B cell (primary cell): ENCODE results near the gene ACO1. TPM values are rescaled to one million over a fixed set of nuclear protein-coding genes. Genes with fewer than 3 reads are reported as not detected.

Experiments used
- ATAC-seq: fragments of 200-7000 bp; cut with Tn5 transposase; one replicate; pipeline ENCODE4 v1.10.0; 2021; ENCODE audit warnings: low read depth, mild to moderate bottlenecking, moderate number of reproducible peaks, moderate library complexity
- CTCF ChIA-PET: fragments of 350-600 bp; sonication (Branson Sonifier 250); formaldehyde crosslinking; loops from one replicate; lab custom pipeline; 2021; ENCODE audit warnings: antibody characterized with exemption, inconsistent platforms; lab: Charles Lee
- POLR2A ChIA-PET: fragments of 350-600 bp; sonication (Branson Sonifier 250); formaldehyde crosslinking; loops from one replicate; lab custom pipeline; 2021; ENCODE audit warnings: antibody characterized with exemption; lab: Charles Lee
- DNase-seq: peaks from one replicate; pipeline ENCODE4 v3.0.0; 2013
- H2AFZ ChIP-seq: 2 replicates; pipeline ENCODE4 v1.6.1; 2012; ENCODE audit warnings: mild to moderate bottlenecking, low read depth, low read length; ENCODE audit not compliant: insufficient read depth, poor library complexity, severe bottlenecking
- H3K27ac ChIP-seq, 2 donors: 1 replicate in 1 of 2; 2 replicates in 1 of 2; pipeline ENCODE4 v1.5.1; 2012 to 2013; ENCODE audit warnings: low read length in 2 of 2, mild to moderate bottlenecking in 2 of 2, moderate library complexity in 1 of 2
- H3K27me3 ChIP-seq, 4 experiments: fragments of 200-600 bp in 1 of 4; sonication (generic) in 1 of 4; replicated peaks in 1 of 4; 1 replicate in 2 of 4; 2 replicates in 2 of 4; pipeline versions ENCODE4 v1.6.1 to v1.7.0; 2013 to 2016; ENCODE audit warnings: low read length in 3 of 4, mild to moderate bottlenecking in 2 of 4, mixed read lengths in 1 of 4, moderate library complexity in 1 of 4; ENCODE audit not compliant: insufficient read depth in 4 of 4, control insufficient read depth in 3 of 4; ENCODE audit errors: control extremely low read depth in 1 of 4
- H3K36me3 ChIP-seq, 2 experiments: replicated peaks in 1 of 2; 1 replicate in 1 of 2; 2 replicates in 1 of 2; pipeline versions ENCODE4 v1.6.1 to v1.7.1; 2013; ENCODE audit warnings: low read length in 1 of 2; ENCODE audit not compliant: insufficient read depth in 2 of 2, control insufficient read depth in 1 of 2; ENCODE audit errors: control extremely low read depth in 1 of 2, extremely low read depth in 1 of 2
- H3K4me1 ChIP-seq, 2 donors: fragments of 200-600 bp in 1 of 2; sonication (generic) in 1 of 2; 1 replicate in 1 of 2; 2 replicates in 1 of 2; pipeline versions ENCODE4 v1.5.1 to v1.6.1; 2013 to 2017; ENCODE audit warnings: low read length in 2 of 2; ENCODE audit not compliant: control insufficient read depth in 2 of 2, insufficient read depth in 2 of 2
- H3K4me2 ChIP-seq: replicated peaks from 2 replicates; pipeline ENCODE3; 2012; ENCODE audit warnings: mild to moderate bottlenecking, low read depth, low read length; ENCODE audit not compliant: poor library complexity, severe bottlenecking
- H3K4me3 ChIP-seq, 5 experiments: fragments of 200-600 bp in 1 of 5; sonication (generic) in 1 of 5; 1 replicate in 3 of 5; 2 replicates in 2 of 5; pipeline versions ENCODE4 v1.5.1 to v1.7.0; 2011 to 2016; ENCODE audit warnings: low read length in 4 of 5, mild to moderate bottlenecking in 4 of 5, low read depth in 2 of 5, control low read depth in 1 of 5, moderate library complexity in 1 of 5; ENCODE audit not compliant: insufficient read depth in 1 of 5; ENCODE audit errors: control extremely low read depth in 1 of 5, extremely low read depth in 1 of 5
- H3K79me2 ChIP-seq: fragments of 200-600 bp; sonication (generic); one replicate; pipeline ENCODE4 v1.6.0; 2016; ENCODE audit warnings: low read length; ENCODE audit not compliant: control insufficient read depth, insufficient read depth
- H3K9ac ChIP-seq: fragments of 200-600 bp; sonication (generic); 2 replicates; pipeline ENCODE4 v1.6.1; 2017; ENCODE audit warnings: mild to moderate bottlenecking, low read length, moderate library complexity
- H3K9me3 ChIP-seq, 3 donors: one replicate each; pipeline versions ENCODE4 v1.6.1 to v1.7.1; 2013; ENCODE audit warnings: low read length in 2 of 3; ENCODE audit not compliant: control insufficient read depth in 2 of 3, insufficient read depth in 1 of 3; ENCODE audit errors: control extremely low read depth in 1 of 3
- H4K20me1 ChIP-seq: 2 replicates; pipeline ENCODE4 v1.6.0; 2012; ENCODE audit warnings: mild to moderate bottlenecking, low read length; ENCODE audit not compliant: insufficient read depth, control insufficient read depth, poor library complexity, severe bottlenecking
- H3K27ac Mint-ChIP-seq: one replicate; pipeline ENCODE4 v1.8.0; 2021; ENCODE audit warnings: mixed read lengths
- H3K27me3 Mint-ChIP-seq: one replicate; pipeline ENCODE4 v1.8.0; 2021; ENCODE audit warnings: mixed read lengths
- H3K4me1 Mint-ChIP-seq: one replicate; pipeline ENCODE4 v1.8.0; 2021; ENCODE audit warnings: mixed read lengths
- H3K4me3 Mint-ChIP-seq: one replicate; pipeline ENCODE4 v1.8.0; 2021; ENCODE audit warnings: mixed read lengths
- H3K9me3 Mint-ChIP-seq: one replicate; pipeline ENCODE4 v1.8.0; 2022; ENCODE audit warnings: mixed read lengths; ENCODE audit not compliant: insufficient read depth
- CTCF ChIP-seq: fragments of 200-600 bp; IDR thresholded peaks from one replicate; pipeline ENCODE4 v1.8.0; 2022; ENCODE audit warnings: antibody characterized with exemption, mild to moderate bottlenecking
- EZH2 ChIP-seq: IDR thresholded peaks from 2 replicates; pipeline ENCODE4 v1.6.1; 2012; ENCODE audit warnings: borderline replicate concordance, low read depth, mild to moderate bottlenecking, moderate library complexity, low read length; ENCODE audit not compliant: insufficient read depth, poor library complexity, severe bottlenecking
- WGBS: methylation state at CpG from one replicate; pipeline ENCODE4 v1.1.5; 2013; ENCODE audit warnings: missing lambda C conversion rate; ENCODE audit not compliant: insufficient coverage; 5-methylcytosine and 5-hydroxymethylcytosine counted together
- intact Hi-C: fragments of 100-400 bp; cut with micrococcal nuclease; formaldehyde crosslinking; loops from one replicate; pipeline ENCODE4 v1.10.0; 2022
- polyA plus RNA-seq: library from polyadenylated mRNA; depleted of rRNA; stranded (reverse); fragments of >200 nt; gene quantifications from 2 replicates; pipeline ENCODE4 v1.2.3, GENCODE V29; 2012
- total RNA-seq, 2 donors: library from RNA; stranded (reverse); fragments of 120-200 nt in 1 of 2; gene quantifications; 1 replicate in 1 of 2; 2 replicates in 1 of 2; pipeline versions ENCODE4 v1.2.3 to v1.2.4, GENCODE V29; 2013 to 2022

ACO1 gene
- total and polyA plus RNA-seq, 2 donors (not counting 1 experiment from before 2014, with no cell fraction given) = 1.6 to 9.1 TPM

- no peak overlapping the region for H3K27ac Mint-ChIP-seq
- ATAC-seq = no peak
Measured at GRCh38 chr9:32455738-32456137, 71.3 kb downstream of the ACO1 start.

GRCh38 chr9:32456564-32456963, 72.1 kb downstream of the ACO1 start:
- Histone ChIP-seq H2AFZ (no peak overlapping the region), H4K20me1 (no peaks in the 10 kb centered on the region), H3K9ac (no peak overlapping the region), H3K4me3 (no peak overlapping the region), H3K4me1 (no peaks in the 10 kb centered on the region), H3K27me3 (no peaks in the 10 kb centered on the region), H3K36me3 (peaks cover 3 to 71% of the 10 kb centered on the region in 2 experiments), H3K4me2 (no peak overlapping the region), H3K27ac (no peak overlapping the region), H3K9me3 (no peaks in the 10 kb centered on the region), H3K79me2 (no peaks in the 10 kb centered on the region)
- DNase-seq (no peak), ATAC-seq (no peak)
- H3K27me3 Mint-ChIP-seq = no peaks in the 10 kb centered on the region
- WGBS = 100% methylated on average over 1 of the region's 1 CpG
- H3K27ac Mint-ChIP-seq = no peak overlapping the region
- TF ChIP-seq EZH2 = no peak
- no peak for TF ChIP-seq CTCF
- intact Hi-C loops = no loop called here
- ChIA-PET CTCF (no interaction called here), POLR2A (no interaction called here)
- peaks cover 3% of the 10 kb centered on the region for H3K9me3 Mint-ChIP-seq
- H3K4me1 Mint-ChIP-seq = no peaks in the 10 kb centered on the region
- no peak overlapping the region for H3K4me3 Mint-ChIP-seq

More at GRCh38 chr9:32455738-32456137, 71.3 kb downstream of the ACO1 start:
- no peaks in the 10 kb centered on the region for H3K27me3 Mint-ChIP-seq
- peaks cover 3% of the 10 kb centered on the region for H3K9me3 Mint-ChIP-seq
- ChIA-PET POLR2A (no interaction called here), CTCF (no interaction called here)
- Histone ChIP-seq H3K4me3 (no peak overlapping the region), H2AFZ (no peak overlapping the region), H3K27me3 (no peaks in the 10 kb centered on the region), H3K9me3 (no peaks in the 10 kb centered on the region), H4K20me1 (no peaks in the 10 kb centered on the region), H3K27ac (no peak overlapping the region), H3K4me2 (no peak overlapping the region), H3K79me2 (no peaks in the 10 kb centered on the region), H3K9ac (no peak overlapping the region), H3K4me1 (no peaks in the 10 kb centered on the region), H3K36me3 (peaks cover 3 to 73% of the 10 kb centered on the region in 2 experiments)
- TF ChIP-seq EZH2 = no peak
- TF ChIP-seq CTCF = no peak
- DNase-seq = no peak
- no peak overlapping the region for H3K4me3 Mint-ChIP-seq
- 95% methylated on average over 5 of the region's 5 CpGs for WGBS
- intact Hi-C loops = no loop called here
- H3K4me1 Mint-ChIP-seq = no peaks in the 10 kb centered on the region
